Measurements from ENCODE around the gene RNF123. TPM values are rescaled to one million over a fixed set of nuclear protein-coding genes. Genes with fewer than 3 reads are reported as not detected.
A peak's percentile ranks its signal among the peaks of the same experiment; 100 is the strongest.
"Not testable (repeated sequence)": the region's sequence is repeated elsewhere in the genome, so short reads cannot be mapped to it uniquely, and the experiment has no call there.

RNF123 gene
- total RNA-seq, 1 donor from 2014 or later, result 23.2 TPM

DNA sequence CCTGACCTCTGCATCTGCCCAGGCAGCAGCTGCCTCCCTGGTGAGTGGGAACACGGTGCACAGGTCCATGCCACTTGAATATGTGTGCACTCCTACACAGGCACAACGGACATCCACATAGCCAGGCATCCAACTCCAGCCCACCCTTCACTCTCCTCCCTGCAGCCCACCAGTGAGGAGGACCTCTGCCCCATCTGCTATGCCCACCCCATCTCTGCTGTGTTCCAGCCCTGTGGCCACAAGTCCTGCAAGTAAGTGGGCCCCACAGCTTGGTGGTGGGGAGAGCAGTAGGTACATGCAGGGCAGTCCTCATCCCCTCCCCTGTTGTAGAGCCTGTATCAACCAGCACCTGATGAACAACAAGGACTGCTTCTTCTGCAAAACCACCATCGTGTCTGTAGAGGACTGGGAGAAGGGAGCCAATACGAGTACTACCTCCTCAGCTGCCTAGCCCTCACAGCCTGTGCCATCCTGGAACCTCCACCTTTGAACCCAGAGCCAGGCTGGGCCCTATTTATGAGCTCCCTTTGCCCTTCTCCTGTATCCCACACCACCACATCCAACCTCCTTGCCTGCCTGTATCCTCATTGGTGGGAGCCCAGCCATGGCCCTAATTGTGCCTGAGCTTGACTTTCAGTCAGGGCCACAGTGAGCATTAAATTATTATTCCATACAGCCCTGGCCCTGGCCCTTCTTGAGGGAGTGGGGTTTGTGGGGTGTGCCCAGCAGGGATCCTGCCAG lies 31.7 kb downstream of the RNF123 start:
- DNase-seq, result no peak

DNA sequence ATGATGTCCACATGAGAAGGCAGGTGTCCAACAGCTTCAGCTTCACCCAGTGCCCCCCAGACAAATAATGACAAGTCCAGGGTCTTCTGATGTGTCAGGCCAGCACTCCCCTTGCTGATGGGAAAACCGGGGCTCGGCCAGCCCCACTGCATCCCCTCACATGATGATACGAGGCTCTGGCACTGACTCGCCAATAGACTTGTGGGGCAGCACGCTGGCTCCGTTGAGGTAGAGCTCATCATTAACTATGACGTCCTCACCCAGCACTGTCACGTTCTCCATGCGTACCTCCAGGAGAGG lies 32.2 kb downstream of the RNF123 start:
- DNase-seq, result no peak

DNA sequence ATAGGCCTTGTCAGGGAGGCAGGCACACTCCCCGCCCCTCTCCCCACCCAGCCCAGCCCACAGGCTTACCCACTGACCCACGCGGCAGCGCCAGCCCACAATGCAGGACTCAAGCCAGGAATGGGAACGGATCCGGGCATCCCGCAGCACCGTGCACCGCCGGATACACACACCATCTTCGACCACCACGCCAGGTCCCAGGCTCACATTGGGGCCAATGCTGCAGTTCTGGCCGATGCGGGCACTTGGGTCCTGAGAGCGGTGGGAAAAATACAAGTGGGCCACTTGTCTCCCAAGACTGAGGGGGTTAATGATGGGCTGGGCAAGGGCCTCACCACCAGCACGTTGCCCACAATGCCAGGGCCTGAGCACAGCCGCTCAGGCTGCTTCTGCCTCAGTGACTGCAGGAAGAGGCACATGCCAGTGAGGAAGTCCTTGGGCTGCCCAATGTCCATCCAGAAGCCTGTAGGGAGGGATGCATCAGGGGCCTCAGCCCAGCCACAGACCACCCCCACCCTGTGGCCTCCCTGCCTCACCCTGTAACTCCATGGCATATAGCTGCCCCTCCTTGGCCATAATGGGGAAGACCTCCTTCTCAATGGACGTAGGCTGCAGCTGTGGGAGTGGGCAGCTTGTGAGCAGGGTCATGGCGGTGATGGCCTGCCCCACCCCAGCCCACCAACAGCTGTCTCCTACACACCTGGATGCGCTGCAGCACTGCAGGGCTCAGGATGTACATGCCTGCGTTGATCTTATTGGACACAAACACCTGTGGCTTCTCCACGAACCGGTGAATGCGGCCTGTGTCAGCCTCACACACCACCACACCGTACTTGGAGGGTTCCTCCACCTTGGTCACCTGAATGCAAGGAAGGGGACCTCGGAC lies 32.8 kb downstream of the RNF123 start:
- DNase-seq, result no peak

DNA sequence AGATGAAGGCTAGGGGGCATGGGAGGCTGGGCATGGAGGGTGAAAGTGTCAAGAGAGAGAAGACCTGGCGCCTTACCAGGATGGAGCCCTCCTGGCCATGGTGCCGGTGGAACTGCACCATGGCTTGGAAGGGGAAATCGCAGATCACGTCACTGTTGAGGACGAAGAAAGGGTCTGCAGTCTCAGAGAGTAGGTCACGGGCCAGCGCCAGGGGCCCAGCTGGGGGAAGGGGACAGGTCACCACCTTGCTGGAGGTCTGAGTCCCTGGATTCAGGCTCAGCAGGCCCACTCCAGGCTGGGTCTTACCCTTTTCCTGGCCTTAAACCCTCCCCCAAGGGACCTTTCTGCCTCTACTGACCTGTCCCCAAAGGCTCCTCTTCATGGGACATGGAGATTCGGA lies 33.5 kb downstream of the RNF123 start:
- DNase-seq, result no peak

DNA sequence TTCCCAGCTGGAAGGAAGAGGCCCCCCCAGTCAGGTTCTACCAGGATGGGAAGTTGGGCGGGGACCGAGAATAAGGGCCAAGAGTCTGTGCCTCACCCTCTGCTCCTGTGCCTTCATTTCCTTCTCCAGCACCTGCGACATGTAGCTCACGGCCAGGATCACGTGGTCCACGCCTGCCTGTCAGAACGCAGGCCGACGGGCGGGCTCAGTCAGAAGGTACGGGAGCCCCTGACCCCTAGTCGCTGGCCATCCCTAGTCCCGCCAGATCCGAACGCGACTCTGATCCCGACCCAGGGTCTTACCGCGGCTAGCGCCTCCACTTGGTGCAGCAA lies 33.9 kb downstream of the RNF123 start:
- DNase-seq, result peak; percentile 39

DNA sequence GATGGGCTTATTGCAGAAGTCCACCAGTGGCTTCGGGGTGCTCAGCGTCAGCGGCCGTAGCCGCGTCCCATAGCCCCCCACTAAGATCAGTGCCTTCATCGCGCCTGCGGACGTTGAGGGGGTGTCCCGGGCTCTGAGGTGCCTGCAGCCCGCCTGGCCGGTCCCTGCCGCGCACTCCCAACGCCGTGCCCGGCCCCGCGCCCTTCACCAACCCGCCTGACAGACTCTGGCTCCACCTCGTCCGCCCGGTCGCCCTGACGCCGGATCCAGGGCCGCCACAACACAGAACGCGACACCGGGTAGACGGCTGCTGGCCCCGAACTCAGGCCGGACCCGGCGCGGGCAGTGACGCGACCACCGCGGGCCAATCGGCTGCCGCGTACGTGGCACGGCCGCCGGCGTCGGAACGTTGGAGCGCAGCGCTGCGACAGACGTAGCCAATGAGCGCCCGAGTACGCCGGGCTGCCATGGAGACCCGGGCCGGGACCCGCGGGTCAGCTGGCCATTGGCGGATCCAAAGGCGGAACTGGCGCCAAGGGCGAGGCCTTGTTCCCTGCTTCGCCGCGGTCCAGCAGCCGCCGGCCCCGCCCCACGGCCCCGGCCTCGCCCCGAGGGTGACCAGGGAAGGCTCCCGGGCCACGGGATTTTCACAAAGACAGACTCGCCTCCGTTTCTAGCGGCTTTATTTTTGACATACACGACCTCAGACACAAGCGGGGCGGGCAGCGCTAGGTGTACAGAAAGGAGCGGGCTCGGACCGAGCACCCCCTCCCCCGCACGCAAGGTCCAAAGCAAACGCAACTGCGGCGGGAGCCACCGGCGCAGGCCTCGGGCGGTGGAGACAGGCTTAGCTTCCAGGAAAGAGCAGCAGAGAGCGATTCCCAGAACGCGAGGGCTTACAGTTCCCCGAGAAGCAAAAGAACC lies 34.5 kb downstream of the RNF123 start, which contains the start of gene GMPPB:
Gene GMPPB (minus strand): TSS at position 324 of the 924 bp plus-strand sequence. CDS start 225 bp downstream, at position 99.
- DNase-seq, result peak; percentile 92

DNA sequence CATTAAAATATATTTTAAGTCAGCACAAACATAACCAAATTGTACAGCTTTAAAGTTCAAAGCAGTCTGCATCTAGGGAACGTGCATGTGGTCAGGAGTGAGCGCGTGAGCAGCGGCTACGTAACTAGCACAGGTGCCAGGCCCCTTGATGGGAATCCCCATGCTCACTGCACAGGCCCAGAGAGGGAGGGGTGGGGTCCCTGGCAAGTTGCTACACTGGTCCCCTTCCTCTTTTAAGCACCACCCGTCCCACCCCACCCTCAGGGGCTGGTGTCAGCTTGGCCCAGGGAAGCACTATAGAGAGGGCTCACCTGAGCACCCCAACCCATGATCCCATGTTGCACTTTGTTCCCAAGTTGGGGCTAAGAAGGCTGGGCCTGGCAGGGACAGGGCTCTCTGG lies 35.2 kb downstream of the RNF123 start:
- no peak for DNase-seq

DNA sequence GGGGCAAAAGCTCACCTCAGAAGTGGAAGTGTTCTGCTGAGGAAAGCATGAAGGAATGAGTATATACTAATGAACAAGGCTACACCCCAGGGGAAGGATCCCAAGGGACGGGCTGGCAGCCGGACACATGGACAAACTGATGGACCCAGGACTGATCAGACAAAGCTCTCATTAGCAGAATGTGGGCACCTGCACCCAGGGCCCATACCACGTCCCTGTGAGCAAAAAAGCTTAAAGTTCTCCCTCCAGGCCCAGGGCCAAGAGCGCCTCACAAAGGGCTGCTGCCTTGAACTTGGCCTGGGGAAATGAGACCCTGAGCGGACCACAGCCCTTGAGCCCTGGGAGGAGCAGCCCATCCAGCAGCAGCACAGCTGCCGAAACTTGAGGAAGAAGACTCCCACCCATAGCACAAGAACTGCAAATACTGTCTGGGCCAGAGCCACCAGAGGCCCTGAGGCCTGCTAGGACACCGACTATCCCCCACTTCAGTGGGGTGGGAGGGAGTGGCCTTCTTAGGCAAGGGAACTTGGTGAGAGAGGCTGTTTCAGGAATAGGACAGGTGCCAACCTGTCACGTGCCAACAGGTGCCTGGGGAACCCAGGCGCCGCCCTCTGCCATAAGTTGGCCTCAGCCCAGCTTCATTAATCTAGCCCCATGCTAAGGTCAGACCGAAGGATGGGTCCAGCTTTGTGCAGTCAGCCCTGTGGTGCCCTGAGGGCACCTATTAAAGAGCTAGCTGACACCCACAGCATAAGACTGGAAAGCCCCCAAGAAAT lies 36.7 kb downstream of the RNF123 start:
- no peak for DNase-seq

DNA sequence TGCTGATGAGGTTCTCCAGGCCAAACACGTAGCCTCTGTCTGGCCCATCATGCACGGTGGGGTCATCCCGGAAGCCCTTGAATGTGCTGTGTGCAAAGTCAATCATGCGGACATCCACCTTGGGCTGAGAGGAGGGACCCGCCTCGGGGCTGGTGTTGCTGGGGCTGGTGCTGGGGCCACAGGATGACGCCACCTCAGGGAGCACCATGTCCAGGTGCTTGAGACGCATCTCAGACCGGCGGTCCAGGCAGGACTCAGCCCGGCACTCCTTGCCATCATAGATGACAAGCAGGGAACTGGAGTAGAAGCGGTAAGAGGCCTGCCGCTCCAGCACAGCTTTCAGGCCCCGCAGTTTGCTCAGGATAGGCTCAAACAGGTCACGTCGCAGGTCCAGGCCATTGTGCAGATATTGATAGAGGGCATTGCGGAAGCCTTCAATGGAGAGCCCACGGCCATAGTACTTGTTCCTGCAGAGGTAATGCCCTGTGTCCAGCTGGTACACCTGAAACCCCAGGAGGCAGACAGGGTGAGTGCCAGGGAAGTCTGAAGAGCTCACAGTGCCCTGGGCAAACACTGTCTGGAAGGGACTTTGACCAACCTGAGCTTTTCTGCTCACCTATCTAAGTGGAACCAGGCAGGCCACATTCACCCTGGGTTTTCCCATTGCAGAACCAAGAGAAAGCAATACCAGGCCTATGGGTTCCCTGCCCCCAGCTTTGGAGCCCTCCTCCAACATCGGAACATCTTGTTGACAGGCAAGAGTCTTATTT lies 38.0 kb downstream of the RNF123 start:
- DNase-seq, result no peak

DNA sequence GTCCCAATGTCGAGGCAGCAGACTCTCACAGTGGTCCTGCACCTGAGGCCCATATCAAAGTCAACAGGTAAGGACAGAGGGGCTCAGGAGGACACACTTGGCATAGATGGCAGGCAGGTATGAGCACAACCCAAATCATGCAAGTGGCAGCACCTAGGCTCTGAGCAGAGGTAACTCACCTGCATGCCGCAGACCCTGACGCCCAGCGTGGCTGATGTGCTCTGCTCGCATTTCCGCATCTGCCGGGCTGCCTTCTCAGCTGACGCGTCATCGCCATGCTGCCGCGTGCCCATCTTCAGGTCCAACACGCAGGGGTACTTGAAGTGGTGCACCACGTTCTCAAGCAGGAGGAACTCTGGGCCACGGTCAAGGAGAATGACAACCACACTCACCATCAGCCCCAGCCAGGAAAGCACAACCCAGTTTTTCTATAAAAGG lies 38.6 kb downstream of the RNF123 start:
- DNase-seq, result no peak

DNA sequence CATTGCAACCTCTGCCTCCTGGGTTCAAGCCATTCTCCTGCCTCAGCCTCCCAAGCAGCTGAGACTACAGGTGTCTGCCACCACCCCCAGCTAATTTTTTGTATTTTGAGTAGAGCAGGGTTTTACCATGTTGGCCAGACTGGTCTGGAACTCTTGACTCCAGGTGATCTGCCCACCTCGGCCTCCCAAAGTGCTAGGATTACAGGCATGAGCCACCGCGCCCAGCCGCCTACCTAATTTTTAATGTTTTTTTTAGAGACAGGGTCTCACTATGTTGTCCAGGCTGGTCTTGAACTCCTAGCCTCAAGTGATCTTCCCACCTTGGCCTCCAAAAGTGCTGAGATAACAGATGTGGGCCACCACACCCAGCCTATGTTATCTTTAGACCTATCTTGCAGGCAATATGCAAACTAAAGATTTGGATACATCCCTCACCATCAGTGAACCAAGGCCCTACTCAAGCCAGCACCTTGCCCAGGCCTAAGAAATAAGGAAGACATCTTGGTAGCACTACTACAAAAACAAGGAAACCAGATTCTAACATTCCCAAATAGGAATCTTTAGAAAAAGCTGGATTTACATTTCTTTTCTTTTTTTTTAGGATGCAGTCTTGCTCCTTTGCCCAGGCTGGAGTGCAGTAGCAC lies 40.7 kb downstream of the RNF123 start:
- no peak for DNase-seq

DNA sequence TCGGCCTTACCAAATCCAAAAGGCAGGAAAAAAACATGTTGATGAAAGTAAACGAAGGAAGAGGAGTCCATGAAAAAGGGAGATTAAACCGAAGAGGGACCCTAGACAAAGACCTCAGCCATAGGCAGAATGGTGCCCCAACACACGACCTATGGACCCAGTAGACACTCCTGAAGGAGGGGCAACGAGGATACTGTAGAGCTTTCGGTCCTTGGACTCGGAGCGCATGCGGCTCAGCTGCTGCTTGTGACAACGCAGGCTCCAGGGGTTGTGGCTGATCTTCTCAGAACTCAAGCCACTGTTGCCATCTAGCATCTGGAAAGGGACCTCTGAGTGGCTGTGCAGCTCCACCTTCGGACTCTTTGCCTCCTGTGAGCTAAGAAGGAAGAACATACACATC lies 43.2 kb downstream of the RNF123 start:
- no peak for DNase-seq

DNA sequence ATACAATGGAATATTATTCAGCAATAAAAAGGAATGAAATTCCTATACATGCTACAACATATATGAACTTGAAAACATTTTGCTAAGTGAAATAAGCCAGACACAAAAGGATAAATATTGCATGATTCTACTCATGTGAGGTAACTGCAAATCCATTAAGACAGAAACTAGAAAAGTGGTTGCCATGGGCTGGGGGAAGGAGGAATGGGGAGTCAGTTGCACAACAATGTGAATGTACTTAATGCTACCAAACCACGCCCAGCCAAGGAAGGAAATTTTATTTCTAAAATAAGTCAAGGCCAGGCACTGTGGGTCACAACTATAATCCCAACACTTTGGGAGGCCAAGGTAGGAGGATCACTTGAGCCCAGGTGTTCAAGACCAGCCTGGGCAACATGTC lies 44.2 kb downstream of the RNF123 start:
- DNase-seq, result no peak

DNA sequence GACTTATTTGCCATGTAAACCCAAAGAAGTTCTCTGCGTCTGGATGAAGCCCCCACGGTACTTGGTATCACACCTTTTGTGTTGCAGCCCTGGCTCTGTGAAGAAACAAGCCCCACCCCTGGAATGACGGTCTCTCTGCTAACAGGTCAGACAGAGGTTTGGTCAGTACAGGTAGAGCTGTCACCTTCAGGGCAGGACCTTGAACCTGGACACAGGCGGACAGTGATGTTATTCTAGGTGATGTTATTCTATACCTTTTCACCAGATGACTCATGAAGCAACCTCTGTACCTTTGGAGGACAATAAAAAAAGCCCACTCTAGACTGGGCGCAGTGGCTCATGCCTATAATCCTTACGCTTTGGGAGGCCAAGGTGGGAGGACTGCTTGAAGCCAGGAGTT lies 45.4 kb downstream of the RNF123 start:
- DNase-seq, result no peak

DNA sequence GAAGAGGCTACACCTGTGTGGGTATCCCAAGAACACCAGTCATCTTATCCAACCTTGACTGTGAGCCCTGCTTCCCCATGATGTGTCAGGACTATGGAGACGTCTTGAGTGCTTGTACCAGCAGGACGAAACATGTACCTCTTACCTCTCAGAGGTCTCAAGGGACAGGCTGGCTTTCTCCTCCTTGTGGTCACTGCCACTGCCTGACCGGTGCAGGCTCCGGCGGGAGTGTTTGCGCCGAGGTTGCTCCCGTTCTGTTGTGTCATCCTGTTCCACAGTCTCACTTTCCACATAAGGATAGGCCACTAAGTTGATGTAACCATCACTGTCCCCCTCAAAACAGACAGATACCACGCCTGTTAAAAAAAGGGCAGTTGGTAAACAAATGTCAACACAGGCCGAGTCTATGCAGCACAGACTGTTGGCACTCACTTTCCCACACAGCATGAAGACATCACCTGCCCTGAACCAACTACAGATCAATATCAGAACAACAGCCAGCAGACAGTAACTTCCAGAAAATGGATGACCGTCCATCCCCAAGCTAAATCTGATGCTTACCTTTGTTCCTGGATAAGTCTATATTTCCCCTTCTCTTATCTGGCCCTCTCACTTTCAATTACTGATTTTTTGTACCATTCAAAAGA lies 48.8 kb downstream of the RNF123 start:
- DNase-seq, result no peak

DNA sequence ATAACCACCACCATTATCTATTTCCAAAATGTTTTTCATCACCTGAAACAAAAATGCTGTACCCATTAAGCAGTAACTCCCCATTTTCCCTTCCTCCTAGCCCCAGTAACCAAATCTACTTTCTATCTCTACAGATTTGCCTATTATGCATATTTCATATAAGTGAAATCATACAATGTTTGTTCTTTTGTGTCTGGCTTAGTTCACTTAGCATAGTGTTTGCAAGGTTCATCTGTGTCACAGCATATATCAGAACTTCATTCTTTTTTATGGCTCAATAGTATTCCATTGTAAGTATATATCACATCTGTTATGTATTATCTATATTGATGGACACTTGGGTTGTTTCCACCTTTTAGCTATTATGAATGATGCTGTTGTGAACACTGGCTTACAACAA lies 51.1 kb downstream of the RNF123 start:
- DNase-seq, result no peak

DNA sequence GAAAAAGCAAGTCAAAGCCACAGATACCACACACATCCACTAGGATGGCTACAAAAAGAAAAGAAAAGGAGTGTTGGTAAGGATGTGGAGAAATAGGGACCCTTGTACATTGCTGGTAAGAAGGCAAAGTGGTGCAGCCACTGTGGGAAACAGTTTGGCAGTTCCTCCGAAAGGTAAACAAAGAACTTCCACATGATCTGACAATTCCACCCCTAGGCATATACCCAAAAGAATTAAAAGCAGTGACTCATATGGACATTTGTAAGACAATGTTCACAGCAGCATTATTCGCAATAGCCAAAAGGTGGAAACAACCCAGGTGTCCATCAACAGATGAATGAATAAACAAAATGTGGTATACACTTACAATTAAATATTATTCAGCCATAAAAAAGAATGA lies 56.6 kb downstream of the RNF123 start:
- DNase-seq, result no peak

DNA sequence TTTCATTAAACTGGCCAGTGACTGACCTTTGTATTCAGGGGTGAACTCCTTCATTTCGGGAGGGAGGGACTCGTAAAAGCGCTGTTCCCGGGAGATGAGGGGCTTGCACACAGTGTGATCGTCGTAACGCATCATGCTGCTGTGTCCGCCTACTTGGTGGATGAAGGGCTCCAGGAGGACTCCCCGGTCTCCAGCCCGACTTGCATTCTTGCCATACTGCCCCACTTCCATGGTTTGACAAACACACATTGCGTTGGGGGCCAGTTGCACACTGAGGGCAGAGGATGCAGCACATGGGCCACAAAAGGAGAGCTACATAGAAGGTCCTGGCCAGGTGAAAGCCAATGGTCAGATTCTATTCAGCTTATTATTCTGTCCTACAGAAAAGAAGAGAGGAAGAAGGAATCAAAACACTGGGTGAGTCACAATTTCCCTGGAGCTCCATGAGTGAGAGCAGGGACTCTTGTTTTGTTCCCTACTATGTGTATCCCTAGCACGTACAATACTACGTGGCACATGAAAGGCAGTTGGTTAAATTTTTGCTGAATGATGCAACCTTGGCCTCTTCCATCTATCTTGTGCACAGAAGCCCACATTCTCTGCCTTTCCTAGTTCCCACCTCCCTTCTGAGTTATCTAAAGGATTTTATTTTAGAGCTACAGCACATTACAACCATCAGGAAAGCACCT lies 58.6 kb downstream of the RNF123 start:
- DNase-seq, result no peak

DNA sequence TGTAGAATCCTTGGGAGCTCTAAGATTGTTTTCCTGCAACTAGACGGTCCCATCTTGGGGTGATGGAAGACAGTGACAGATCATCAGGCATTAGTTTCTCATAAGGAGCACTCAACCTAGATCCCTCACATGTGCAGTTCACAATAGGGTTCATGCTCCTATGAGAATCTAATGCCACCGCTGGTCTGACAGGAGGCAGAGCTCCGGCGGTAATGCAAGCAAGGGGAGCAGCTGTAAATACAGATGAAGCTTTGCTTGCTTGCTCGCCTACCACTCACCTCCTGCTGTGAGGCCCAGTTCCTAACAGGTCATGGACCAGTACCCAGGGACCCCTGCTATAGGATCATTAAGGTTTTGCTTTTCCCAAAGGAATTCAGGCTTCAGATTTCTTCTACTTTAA lies 59.5 kb downstream of the RNF123 start:
- DNase-seq, result not testable (repeated sequence)

DNA sequence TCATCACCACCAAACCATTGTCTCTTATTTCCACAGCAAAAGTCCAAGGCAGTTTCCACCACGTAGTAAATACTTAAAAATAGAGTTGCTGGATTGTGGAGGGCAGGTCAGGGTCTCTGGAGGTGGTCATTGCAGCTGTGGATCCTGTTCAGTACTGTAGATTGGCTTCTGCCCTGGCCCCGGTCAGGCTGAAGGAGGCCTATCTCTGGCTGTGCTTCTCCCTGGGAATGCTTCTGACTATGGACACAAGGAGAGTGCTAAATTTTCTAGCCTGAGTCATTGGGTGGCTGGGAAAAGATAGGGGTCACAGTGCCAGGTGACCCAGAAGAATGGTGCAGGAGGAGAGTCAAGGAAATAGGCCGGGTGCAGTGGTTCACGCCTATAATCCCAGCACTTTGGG lies 60.7 kb downstream of the RNF123 start:
- no peak for DNase-seq
